Loucy (cell line): ENCODE measurements around the gene CLNK.

Source experiments
- H2AFZ ChIP-seq: fragments of 200-600 bp; sonication (generic); 2 replicates; pipeline ENCODE4 v1.6.0; 2016; ENCODE audit warnings: antibody characterized with exemption, mild to moderate bottlenecking, low read length, moderate library complexity
- H3F3A ChIP-seq: fragments of 200-600 bp; 2 replicates; pipeline ENCODE4 v1.6.0; 2016; ENCODE audit warnings: antibody characterized with exemption, low read depth, mild to moderate bottlenecking
- H3K27me3 ChIP-seq: fragments of 200-600 bp; sonication (generic); 2 replicates; pipeline ENCODE4 v1.6.1; 2014; ENCODE audit warnings: low read length, mild to moderate bottlenecking; ENCODE audit not compliant: insufficient read depth, poor library complexity, severe bottlenecking
- H3K36me3 ChIP-seq: fragments of 200-600 bp; sonication (generic); 2 replicates; pipeline ENCODE4 v1.6.1; 2016; ENCODE audit warnings: low read length; ENCODE audit not compliant: insufficient read depth
- H3K4me1 ChIP-seq: fragments of 200-600 bp; sonication (generic); 2 replicates; pipeline ENCODE4 v1.5.1; 2014; ENCODE audit warnings: low read length, mild to moderate bottlenecking; ENCODE audit not compliant: insufficient read depth, poor library complexity, severe bottlenecking
- H3K4me2 ChIP-seq: fragments of 200-600 bp; sonication (generic); 2 replicates; pipeline ENCODE4 v1.6.0; 2014; ENCODE audit warnings: antibody characterized with exemption, low read length, low read depth, mild to moderate bottlenecking; ENCODE audit not compliant: poor library complexity, severe bottlenecking
- H3K4me3 ChIP-seq: fragments of 200-600 bp; sonication (generic); 2 replicates; pipeline ENCODE4 v1.5.1; 2014; ENCODE audit warnings: low read length, mild to moderate bottlenecking, mixed read lengths; ENCODE audit not compliant: poor library complexity, severe bottlenecking
- H3K79me2 ChIP-seq: fragments of 200-600 bp; sonication (generic); 2 replicates; pipeline ENCODE4 v1.6.1; 2014; ENCODE audit warnings: low read length; ENCODE audit not compliant: insufficient read depth
- H3K9ac ChIP-seq: fragments of 200-600 bp; sonication (generic); 2 replicates; pipeline ENCODE4 v1.6.0; 2014; ENCODE audit warnings: mild to moderate bottlenecking, low read depth, low read length, moderate library complexity; ENCODE audit not compliant: poor library complexity, severe bottlenecking
- H3K9me2 ChIP-seq: fragments of 200-600 bp; sonication (generic); replicated peaks from 2 replicates; pipeline ENCODE4 v1.6.1; 2016; ENCODE audit warnings: low read depth, low read length, mixed read lengths
- H3K9me3 ChIP-seq: fragments of 200-600 bp; sonication (generic); 2 replicates; pipeline ENCODE4 v1.6.1; 2014; ENCODE audit warnings: mild to moderate bottlenecking, antibody characterized with exemption, low read length, low read depth; ENCODE audit not compliant: insufficient read depth
- H4K20me1 ChIP-seq: fragments of 200-600 bp; sonication (generic); 2 replicates; pipeline ENCODE4 v1.6.0; 2014; ENCODE audit warnings: antibody characterized with exemption, low read length, mild to moderate bottlenecking; ENCODE audit not compliant: insufficient read depth, poor library complexity, severe bottlenecking
- CTCF ChIP-seq: fragments of 200-600 bp; sonication (generic); conservative IDR thresholded peaks from 2 replicates; pipeline ENCODE4 v1.5.1; 2014; ENCODE audit warnings: mild to moderate bottlenecking, antibody characterized with exemption, low read length
- EZH2phosphoT487 ChIP-seq: fragments of 200-600 bp; IDR thresholded peaks from 2 replicates; pipeline ENCODE4 v1.6.1; 2018; ENCODE audit warnings: antibody characterized with exemption, mild to moderate bottlenecking, moderate library complexity, borderline replicate concordance

The CLNK gene

GRCh38 chr4:10664408-10664807 is 20.2 kb downstream of the CLNK start:
- no peaks in the 10 kb centered on the region for H3F3A ChIP-seq
- H3K4me1 ChIP-seq: peaks cover 42% of the 10 kb centered on the region
- H3K9me2 ChIP-seq: no peaks in the 10 kb centered on the region
- peak overlapping the region; percentile 39; the same call in 1 of the 2 replicates for H2AFZ ChIP-seq
- no peaks in the 10 kb centered on the region for H3K27me3 ChIP-seq
- no peak overlapping the region for H3K9ac ChIP-seq
- H3K36me3 ChIP-seq: no peaks in the 10 kb centered on the region
- no peaks in the 10 kb centered on the region for H3K79me2 ChIP-seq
- H3K9me3 ChIP-seq: no peaks in the 10 kb centered on the region
- peak overlapping the region; percentile 1 for H3K4me3 ChIP-seq
- no peak for TF ChIP-seq CTCF
- no peak for TF ChIP-seq EZH2phosphoT487
- peak overlapping the region; percentile 28 for H3K4me2 ChIP-seq
- no peaks in the 10 kb centered on the region for H4K20me1 ChIP-seq

DNA sequence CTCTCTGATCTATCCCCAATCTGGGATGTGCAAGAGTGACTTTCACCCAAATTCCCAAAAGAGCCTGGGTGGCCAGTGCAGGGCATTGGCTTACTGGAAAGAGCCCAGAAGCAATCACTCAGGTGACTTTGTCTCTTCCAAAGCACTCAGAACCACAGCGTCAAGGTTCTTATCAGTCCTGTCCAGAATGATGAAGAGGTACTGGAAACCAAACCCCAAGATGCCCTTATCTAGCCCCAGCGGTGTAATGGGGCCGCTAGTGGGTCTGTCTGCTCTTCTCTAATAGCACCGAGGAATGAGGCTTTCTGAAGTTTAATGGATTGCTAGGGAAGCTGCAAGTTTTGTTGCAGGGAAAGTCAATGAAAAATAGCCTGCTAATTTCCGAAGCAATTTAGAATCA is 21.6 kb downstream of the CLNK start:
- Histone ChIP-seq H3F3A (no peaks in the 10 kb centered on the region), H4K20me1 (no peaks in the 10 kb centered on the region), H3K9ac (no peak overlapping the region), H3K9me3 (no peaks in the 10 kb centered on the region), H3K4me3 (no peak overlapping the region), H2AFZ (no peak overlapping the region), H3K27me3 (no peaks in the 10 kb centered on the region), H3K4me1 (peaks cover 42% of the 10 kb centered on the region), H3K4me2 (no peak overlapping the region), H3K79me2 (no peaks in the 10 kb centered on the region), H3K9me2 (no peaks in the 10 kb centered on the region), H3K36me3 (no peaks in the 10 kb centered on the region)
- TF ChIP-seq EZH2phosphoT487 (no peak), CTCF (no peak)

- Histone ChIP-seq H3K36me3 (no peaks in the 10 kb centered on the region), H3K27me3 (no peaks in the 10 kb centered on the region), H3F3A (0 out of 2 replicates have a peak, but pooled peaks cover 5% of the 10 kb centered on the region), H2AFZ (no peak overlapping the region), H3K9ac (no peak overlapping the region), H3K4me1 (peaks cover 56% of the 10 kb centered on the region), H3K9me3 (no peaks in the 10 kb centered on the region), H4K20me1 (no peaks in the 10 kb centered on the region), H3K79me2 (no peaks in the 10 kb centered on the region), H3K4me3 (no peak overlapping the region), H3K9me2 (no peaks in the 10 kb centered on the region), H3K4me2 (no peak overlapping the region)
- TF ChIP-seq CTCF (no peak), EZH2phosphoT487 (no peak)
Observed at GRCh38 chr4:10661047-10661446, 23.5 kb downstream of the CLNK start.
